ENCODE measurements around the gene ZMPSTE24. TPM values are rescaled to one million over a fixed set of nuclear protein-coding genes. Genes with fewer than 3 reads are reported as not detected.

Gene ZMPSTE24
- total and polyA plus RNA-seq, 10 of the 15 experiments (the other 5 are each of a cell fraction or from before 2014, with no cell fraction given) = 21.5 to 84.4 (median 43.6) TPM

DNA sequence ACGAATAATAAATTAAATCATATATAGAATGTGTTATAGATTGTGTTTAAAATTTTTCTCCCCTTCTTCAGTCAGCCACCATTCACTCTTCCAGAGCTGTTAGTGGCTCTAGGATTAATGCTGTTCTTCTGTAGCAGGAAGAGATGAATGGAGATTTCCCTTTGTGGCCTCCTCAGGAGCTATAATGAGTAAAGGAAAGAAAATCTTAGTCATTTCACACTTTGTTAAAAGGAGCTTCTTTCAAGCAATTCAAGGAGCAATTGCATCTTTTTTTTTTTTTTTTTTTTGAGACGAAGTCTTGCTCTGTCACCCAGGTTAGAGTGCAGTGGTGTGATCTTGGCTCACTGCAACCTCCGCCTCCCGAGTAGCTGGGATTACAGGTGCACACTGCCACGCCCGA lies 34.0 kb upstream of the ZMPSTE24 start:
- POLR2A ChIA-PET = interaction anchor here (0.6 kb wide), 4 partner anchors 9 to 213 kb away, joined by 3 to 7 read pairs (median 6); no protein-coding TSS in a partner anchor
- intact Hi-C loops (cut with micrococcal nuclease; ENCODE audit: unreplicated experiment) (no loop called here), in situ Hi-C loops (cut with MboI) (no loop called here)
- RAD21 ChIA-PET (ENCODE audit: unreplicated experiment) = interaction anchor here (0.7 to 1.4 kb wide), 2 partner anchors 71 to 308 kb away, joined by 3 to 5 read pairs; no protein-coding TSS in a partner anchor
- FAIRE-seq = no peak
- H2AFZ ChIP-seq (ENCODE audit: control insufficient read depth, low read depth, low read length) = no peak overlapping the region
- SMC1A ChIA-PET (ENCODE audit: uncharacterized antibody, unreplicated experiment) = interaction anchor here (0.7 to 2.0 kb wide), 4 partner anchors 13 to 71 kb away, joined by 3 to 5 read pairs (median 4); no protein-coding TSS in a partner anchor
- no peak overlapping the region for H3K9ac ChIP-seq (ENCODE audit: control insufficient read depth, insufficient read depth, low read length)
- peaks cover 0 to 5% of the 10 kb centered on the region in 2 experiments; a peak in 2 of 4 replicates for H3K36me3 ChIP-seq (ENCODE audit: control insufficient read depth in 2 of 2, insufficient read depth in 2 of 2, low read length in 1 of 2)
- no peak overlapping the region for H3K4me2 ChIP-seq (ENCODE audit: control insufficient read depth, insufficient read depth)
- H3K4me1 ChIP-seq (ENCODE audit: control insufficient read depth, insufficient read depth, low read length) = peaks cover 23% of the 10 kb centered on the region; the same call in 1 of the 2 replicates
- DNase-seq (ENCODE audit: low read depth, low spot score) = no peak
- no peak overlapping the region for H3K27ac ChIP-seq (ENCODE audit: control insufficient read depth, insufficient read depth)
- H3K79me2 ChIP-seq (ENCODE audit: control insufficient read depth, insufficient read depth, low read length) = no peaks in the 10 kb centered on the region
- no peak overlapping the region for H3K4me3 ChIP-seq
- no TSS peak for BruUV-seq (replicated peaks)
- H3K9me3 ChIP-seq (replicated peaks; ENCODE audit: control insufficient read depth, insufficient read depth, low read length) = no peaks in the 10 kb centered on the region
- H4K20me1 ChIP-seq (ENCODE audit: control insufficient read depth, insufficient read depth) = no peaks in the 10 kb centered on the region
- no peaks in the 10 kb centered on the region for H3K27me3 ChIP-seq (replicated peaks in 1 of 2; ENCODE audit: control insufficient read depth in 2 of 2, insufficient read depth in 2 of 2, low read length in 1 of 2)
- CTCF ChIA-PET = interaction anchor here (0.6 to 1.6 kb wide), 7 partner anchors 16 to 111 kb away, joined by 3 to 6 read pairs (median 3); no protein-coding TSS in a partner anchor
- 25% methylated on average over 5 of the region's 6 CpGs for WGBS (ENCODE audit: insufficient coverage, insufficient replicate concordance, low lambda C conversion rate, missing lambda C conversion rate)
- ATAC-seq = no peak; the same call in 2 of the 3 replicates
- TF ChIP-seq, protein P1, sequence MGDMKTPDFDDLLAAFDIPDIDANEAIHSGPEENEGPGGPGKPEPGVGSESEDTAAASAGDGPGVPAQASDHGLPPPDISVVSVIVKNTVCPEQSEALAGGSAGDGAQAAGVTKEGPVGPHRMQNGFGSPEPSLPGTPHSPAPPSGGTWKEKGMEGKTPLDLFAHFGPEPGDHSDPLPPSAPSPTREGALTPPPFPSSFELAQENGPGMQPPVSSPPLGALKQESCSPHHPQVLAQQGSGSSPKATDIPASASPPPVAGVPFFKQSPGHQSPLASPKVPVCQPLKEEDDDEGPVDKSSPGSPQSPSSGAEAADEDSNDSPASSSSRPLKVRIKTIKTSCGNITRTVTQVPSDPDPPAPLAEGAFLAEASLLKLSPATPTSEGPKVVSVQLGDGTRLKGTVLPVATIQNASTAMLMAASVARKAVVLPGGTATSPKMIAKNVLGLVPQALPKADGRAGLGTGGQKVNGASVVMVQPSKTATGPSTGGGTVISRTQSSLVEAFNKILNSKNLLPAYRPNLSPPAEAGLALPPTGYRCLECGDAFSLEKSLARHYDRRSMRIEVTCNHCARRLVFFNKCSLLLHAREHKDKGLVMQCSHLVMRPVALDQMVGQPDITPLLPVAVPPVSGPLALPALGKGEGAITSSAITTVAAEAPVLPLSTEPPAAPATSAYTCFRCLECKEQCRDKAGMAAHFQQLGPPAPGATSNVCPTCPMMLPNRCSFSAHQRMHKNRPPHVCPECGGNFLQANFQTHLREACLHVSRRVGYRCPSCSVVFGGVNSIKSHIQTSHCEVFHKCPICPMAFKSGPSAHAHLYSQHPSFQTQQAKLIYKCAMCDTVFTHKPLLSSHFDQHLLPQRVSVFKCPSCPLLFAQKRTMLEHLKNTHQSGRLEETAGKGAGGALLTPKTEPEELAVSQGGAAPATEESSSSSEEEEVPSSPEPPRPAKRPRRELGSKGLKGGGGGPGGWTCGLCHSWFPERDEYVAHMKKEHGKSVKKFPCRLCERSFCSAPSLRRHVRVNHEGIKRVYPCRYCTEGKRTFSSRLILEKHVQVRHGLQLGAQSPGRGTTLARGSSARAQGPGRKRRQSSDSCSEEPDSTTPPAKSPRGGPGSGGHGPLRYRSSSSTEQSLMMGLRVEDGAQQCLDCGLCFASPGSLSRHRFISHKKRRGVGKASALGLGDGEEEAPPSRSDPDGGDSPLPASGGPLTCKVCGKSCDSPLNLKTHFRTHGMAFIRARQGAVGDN (IDR thresholded peaks at IDR 0.05) = no peak
- TF ChIP-seq RUNX3 (IDR thresholded peaks at IDR 0.05; ENCODE audit: low read length) (peak; percentile 75), MEF2A (IDR thresholded peaks at IDR 0.05; ENCODE audit: insufficient read depth, low read depth, low read length) (0 out of 2 replicates have a peak, but pooled peaks have one; percentile 40), CREM (IDR thresholded peaks at IDR 0.05; ENCODE audit: low read depth) (0 out of 2 replicates have a peak, but pooled peaks have one; percentile 13), FOXM1 (IDR thresholded peaks at IDR 0.05; ENCODE audit: low read depth, low read length) (peak; percentile 33; the same call in 1 of the 2 replicates), JUNB (IDR thresholded peaks at IDR 0.05) (peak; percentile 76), MYC (IDR thresholded peaks at IDR 0.05; ENCODE audit: insufficient read depth, insufficient read length, insufficient replicate concordance, low read length, severe bottlenecking) (no peak), POLR2A (IDR thresholded peaks at IDR 0.05; ENCODE audit: low read depth, low read length) (no peak), HDAC6 (IDR thresholded peaks at IDR 0.05; ENCODE audit: unreplicated experiment) (no peak), RBBP5 (conservative IDR thresholded peaks at IDR 0.05) (no peak), CHD1 (IDR thresholded peaks at IDR 0.05; ENCODE audit: low read depth, low read length) (no peak), RCOR1 (conservative IDR thresholded peaks at IDR 0.05; ENCODE audit: low read depth, low read length) (no peak), SUZ12 (IDR thresholded peaks at IDR 0.05; ENCODE audit: unreplicated experiment) (no peak)
- TF ChIP-seq, protein P2, sequence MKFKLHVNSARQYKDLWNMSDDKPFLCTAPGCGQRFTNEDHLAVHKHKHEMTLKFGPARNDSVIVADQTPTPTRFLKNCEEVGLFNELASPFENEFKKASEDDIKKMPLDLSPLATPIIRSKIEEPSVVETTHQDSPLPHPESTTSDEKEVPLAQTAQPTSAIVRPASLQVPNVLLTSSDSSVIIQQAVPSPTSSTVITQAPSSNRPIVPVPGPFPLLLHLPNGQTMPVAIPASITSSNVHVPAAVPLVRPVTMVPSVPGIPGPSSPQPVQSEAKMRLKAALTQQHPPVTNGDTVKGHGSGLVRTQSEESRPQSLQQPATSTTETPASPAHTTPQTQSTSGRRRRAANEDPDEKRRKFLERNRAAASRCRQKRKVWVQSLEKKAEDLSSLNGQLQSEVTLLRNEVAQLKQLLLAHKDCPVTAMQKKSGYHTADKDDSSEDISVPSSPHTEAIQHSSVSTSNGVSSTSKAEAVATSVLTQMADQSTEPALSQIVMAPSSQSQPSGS (IDR thresholded peaks at IDR 0.05; ENCODE audit: low read length) = peak; percentile 46; the same call in 1 of the 2 replicates
- TF ChIP-seq, protein P3, sequence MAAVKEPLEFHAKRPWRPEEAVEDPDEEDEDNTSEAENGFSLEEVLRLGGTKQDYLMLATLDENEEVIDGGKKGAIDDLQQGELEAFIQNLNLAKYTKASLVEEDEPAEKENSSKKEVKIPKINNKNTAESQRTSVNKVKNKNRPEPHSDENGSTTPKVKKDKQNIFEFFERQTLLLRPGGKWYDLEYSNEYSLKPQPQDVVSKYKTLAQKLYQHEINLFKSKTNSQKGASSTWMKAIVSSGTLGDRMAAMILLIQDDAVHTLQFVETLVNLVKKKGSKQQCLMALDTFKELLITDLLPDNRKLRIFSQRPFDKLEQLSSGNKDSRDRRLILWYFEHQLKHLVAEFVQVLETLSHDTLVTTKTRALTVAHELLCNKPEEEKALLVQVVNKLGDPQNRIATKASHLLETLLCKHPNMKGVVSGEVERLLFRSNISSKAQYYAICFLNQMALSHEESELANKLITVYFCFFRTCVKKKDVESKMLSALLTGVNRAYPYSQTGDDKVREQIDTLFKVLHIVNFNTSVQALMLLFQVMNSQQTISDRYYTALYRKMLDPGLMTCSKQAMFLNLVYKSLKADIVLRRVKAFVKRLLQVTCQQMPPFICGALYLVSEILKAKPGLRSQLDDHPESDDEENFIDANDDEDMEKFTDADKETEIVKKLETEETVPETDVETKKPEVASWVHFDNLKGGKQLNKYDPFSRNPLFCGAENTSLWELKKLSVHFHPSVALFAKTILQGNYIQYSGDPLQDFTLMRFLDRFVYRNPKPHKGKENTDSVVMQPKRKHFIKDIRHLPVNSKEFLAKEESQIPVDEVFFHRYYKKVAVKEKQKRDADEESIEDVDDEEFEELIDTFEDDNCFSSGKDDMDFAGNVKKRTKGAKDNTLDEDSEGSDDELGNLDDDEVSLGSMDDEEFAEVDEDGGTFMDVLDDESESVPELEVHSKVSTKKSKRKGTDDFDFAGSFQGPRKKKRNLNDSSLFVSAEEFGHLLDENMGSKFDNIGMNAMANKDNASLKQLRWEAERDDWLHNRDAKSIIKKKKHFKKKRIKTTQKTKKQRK (IDR thresholded peaks at IDR 0.05; ENCODE audit: low read depth, low read length) = no peak
- TF ChIP-seq, protein P4, sequence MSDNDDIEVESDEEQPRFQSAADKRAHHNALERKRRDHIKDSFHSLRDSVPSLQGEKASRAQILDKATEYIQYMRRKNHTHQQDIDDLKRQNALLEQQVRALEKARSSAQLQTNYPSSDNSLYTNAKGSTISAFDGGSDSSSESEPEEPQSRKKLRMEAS (IDR thresholded peaks at IDR 0.05; ENCODE audit: low read depth, low read length) = no peak
